Calu3 (cell line): Measurements from ENCODE around the gene DYRK3. TPM values are rescaled to one million over a fixed set of nuclear protein-coding genes. Genes with fewer than 3 reads are reported as not detected.

Experiments used
- BruUV-seq: library from RNA; stranded (reverse); fragments of 400-500 nt; replicated peaks from 2 replicates; lab custom pipeline; 2021; lab: Mats Ljungman, UMichigan
- CTCF ChIA-PET: fragments of 300-600 bp; sonication (Branson Sonifier 250); formaldehyde crosslinking; loops from one replicate; lab custom pipeline; 2022; ENCODE audit warnings: antibody characterized with exemption; lab: Charles Lee
- DNase-seq: peaks from one replicate; pipeline ENCODE4 v3.0.0; 2022
- H3K27ac Mint-ChIP-seq: one replicate; pipeline ENCODE4 v1.8.0; 2022; ENCODE audit warnings: mixed read lengths; ENCODE audit not compliant: unreplicated experiment
- H3K27me3 Mint-ChIP-seq: one replicate; pipeline ENCODE4 v1.8.0; 2022; ENCODE audit warnings: mixed read lengths; ENCODE audit not compliant: unreplicated experiment
- H3K36me3 Mint-ChIP-seq: one replicate; pipeline ENCODE4 v1.8.0; 2022; ENCODE audit warnings: mild to moderate bottlenecking, moderate library complexity, mixed read lengths; ENCODE audit not compliant: insufficient read depth, unreplicated experiment
- H3K4me1 Mint-ChIP-seq: one replicate; pipeline ENCODE4 v1.8.0; 2022; ENCODE audit warnings: mild to moderate bottlenecking, low read depth, mixed read lengths; ENCODE audit not compliant: unreplicated experiment
- H3K4me3 Mint-ChIP-seq: one replicate; pipeline ENCODE4 v1.8.0; 2022; ENCODE audit warnings: mild to moderate bottlenecking, low read depth, moderate library complexity, mixed read lengths; ENCODE audit not compliant: unreplicated experiment
- H3K9me3 Mint-ChIP-seq: one replicate; pipeline ENCODE4 v1.8.0; 2022; ENCODE audit warnings: low read depth, mixed read lengths; ENCODE audit not compliant: unreplicated experiment
- intact Hi-C: fragments of 100-400 bp; cut with micrococcal nuclease; formaldehyde crosslinking; loops from one replicate; pipeline ENCODE4 v1.10.0; 2022; ENCODE audit not compliant: unreplicated experiment
- total RNA-seq: library from RNA; stranded (reverse); gene quantifications from 2 replicates; pipeline ENCODE4 v1.2.3, GENCODE V29; 2022
- TF ChIP-seq, protein P1 (sequence below): fragments of 200-600 bp; IDR thresholded peaks from one replicate; pipeline ENCODE4 v1.8.0; 2022; ENCODE audit warnings: antibody characterized with exemption; ENCODE audit not compliant: unreplicated experiment

Gene DYRK3
- total RNA-seq, 1 experiment from 2014 or later = 7.6 TPM

DNA sequence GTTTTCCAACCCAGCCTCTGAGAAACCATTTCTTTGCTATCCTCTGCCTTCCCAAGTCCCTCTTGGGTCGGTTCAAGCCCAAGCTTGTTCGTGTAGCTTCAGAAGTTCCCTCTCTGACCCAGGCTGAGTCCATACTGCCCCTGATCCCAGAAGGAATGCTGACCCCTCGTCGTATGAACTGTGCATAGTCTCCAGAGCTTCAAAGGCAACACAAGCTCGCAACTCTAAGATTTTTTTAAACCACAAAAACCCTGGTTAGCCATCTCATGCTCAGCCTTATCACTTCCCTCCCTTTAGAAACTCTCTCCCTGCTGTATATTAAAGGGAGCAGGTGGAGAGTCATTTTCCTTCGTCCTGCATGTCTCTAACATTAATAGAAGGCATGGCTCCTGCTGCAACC, 46.8 kb upstream of the DYRK3 start:
- intact Hi-C loops = no loop called here
- CTCF ChIA-PET = interaction anchor here (0.5 kb wide), 1 partner anchor 625 kb away, joined by 3 read pairs; no protein-coding TSS in a partner anchor
- no TSS peak for BruUV-seq
- TF ChIP-seq, protein P1, sequence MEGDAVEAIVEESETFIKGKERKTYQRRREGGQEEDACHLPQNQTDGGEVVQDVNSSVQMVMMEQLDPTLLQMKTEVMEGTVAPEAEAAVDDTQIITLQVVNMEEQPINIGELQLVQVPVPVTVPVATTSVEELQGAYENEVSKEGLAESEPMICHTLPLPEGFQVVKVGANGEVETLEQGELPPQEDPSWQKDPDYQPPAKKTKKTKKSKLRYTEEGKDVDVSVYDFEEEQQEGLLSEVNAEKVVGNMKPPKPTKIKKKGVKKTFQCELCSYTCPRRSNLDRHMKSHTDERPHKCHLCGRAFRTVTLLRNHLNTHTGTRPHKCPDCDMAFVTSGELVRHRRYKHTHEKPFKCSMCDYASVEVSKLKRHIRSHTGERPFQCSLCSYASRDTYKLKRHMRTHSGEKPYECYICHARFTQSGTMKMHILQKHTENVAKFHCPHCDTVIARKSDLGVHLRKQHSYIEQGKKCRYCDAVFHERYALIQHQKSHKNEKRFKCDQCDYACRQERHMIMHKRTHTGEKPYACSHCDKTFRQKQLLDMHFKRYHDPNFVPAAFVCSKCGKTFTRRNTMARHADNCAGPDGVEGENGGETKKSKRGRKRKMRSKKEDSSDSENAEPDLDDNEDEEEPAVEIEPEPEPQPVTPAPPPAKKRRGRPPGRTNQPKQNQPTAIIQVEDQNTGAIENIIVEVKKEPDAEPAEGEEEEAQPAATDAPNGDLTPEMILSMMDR = no peak
- Mint-ChIP-seq H3K36me3 (peaks cover 19% of the 10 kb centered on the region), H3K27ac (no peak overlapping the region), H3K4me3 (no peak overlapping the region), H3K9me3 (no peaks in the 10 kb centered on the region), H3K4me1 (no peaks in the 10 kb centered on the region), H3K27me3 (peaks cover 6% of the 10 kb centered on the region)
- no peak for DNase-seq

DNA sequence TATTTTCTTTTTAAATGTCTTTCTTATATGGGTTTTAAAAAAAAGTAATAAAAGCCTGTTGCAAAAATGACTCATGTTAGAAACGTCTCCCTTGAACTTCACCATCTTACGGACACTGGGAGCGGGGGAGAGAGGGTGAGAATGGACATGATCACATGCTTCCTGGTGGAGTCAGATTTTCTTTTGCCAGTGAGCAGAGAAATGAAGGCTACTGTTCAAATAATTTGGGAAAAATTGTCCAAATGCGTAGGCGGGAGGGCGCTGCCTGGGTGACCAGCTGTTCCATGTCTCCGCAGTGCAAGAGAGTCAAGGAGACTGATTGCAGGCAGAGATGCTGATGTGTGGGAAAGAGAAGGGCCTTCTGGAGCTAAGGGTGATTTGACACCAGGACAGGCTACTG, 46.1 kb upstream of the DYRK3 start:
- no TSS peak for BruUV-seq
- no peak for DNase-seq
- H3K9me3 Mint-ChIP-seq = no peaks in the 10 kb centered on the region
- CTCF ChIA-PET = no interaction called here
- H3K36me3 Mint-ChIP-seq = peaks cover 17% of the 10 kb centered on the region
- TF ChIP-seq, protein P1 = no peak
- intact Hi-C loops = no loop called here
- H3K27ac Mint-ChIP-seq = no peak overlapping the region
- no peaks in the 10 kb centered on the region for H3K27me3 Mint-ChIP-seq
- H3K4me1 Mint-ChIP-seq = no peaks in the 10 kb centered on the region
- H3K4me3 Mint-ChIP-seq = no peak overlapping the region

- TF ChIP-seq, protein P1 = no peak
- CTCF ChIA-PET = no interaction called here
- DNase-seq = peak; percentile 15
- intact Hi-C loops = no loop called here
- BruUV-seq = no TSS peak
- no peaks in the 10 kb centered on the region for H3K9me3 Mint-ChIP-seq
- H3K4me3 Mint-ChIP-seq = no peak overlapping the region
- no peaks in the 10 kb centered on the region for H3K27me3 Mint-ChIP-seq
- peaks cover 19% of the 10 kb centered on the region for H3K36me3 Mint-ChIP-seq
- no peaks in the 10 kb centered on the region for H3K4me1 Mint-ChIP-seq
- H3K27ac Mint-ChIP-seq = no peak overlapping the region
Observed at GRCh38 chr1:206590025-206590758, 45.1 kb upstream of the DYRK3 start.

GRCh38 chr1:206591226-206591625, 44.1 kb upstream of the DYRK3 start:
- Mint-ChIP-seq H3K4me3 (no peak overlapping the region), H3K9me3 (no peaks in the 10 kb centered on the region), H3K27ac (no peak overlapping the region), H3K27me3 (no peaks in the 10 kb centered on the region), H3K36me3 (peaks cover 23% of the 10 kb centered on the region), H3K4me1 (no peaks in the 10 kb centered on the region)
- TF ChIP-seq, protein P1 = no peak
- CTCF ChIA-PET = interaction anchor here (0.7 to 0.8 kb wide), 2 partner anchors 21 to 140 kb away, joined by 4 to 6 read pairs; partner anchors contain the start of gene EIF2D
- DNase-seq = no peak
- BruUV-seq = no TSS peak
- intact Hi-C loops = no loop called here
